Activated T-cell treated with anti-CD3 and anti-CD28 coated beads, Interleukin-2, amount 50 U/mL, for 24 hours (primary cell): Measurements from ENCODE around the gene PABPN1.
"Not testable (repeated sequence)": the region's sequence is repeated elsewhere in the genome, so short reads cannot be mapped to it uniquely, and the experiment has no call there.

Experiments used
- DNase-seq: peaks from one replicate; pipeline ENCODE4 v3.0.0-alpha.2; 2020
- H3K27ac Mint-ChIP-seq: 2 replicates; pipeline ENCODE4 v1.8.0; 2020; ENCODE audit warnings: mild to moderate bottlenecking, mixed read lengths
- H3K27me3 Mint-ChIP-seq: 2 replicates; pipeline ENCODE4 v1.8.0; 2020; ENCODE audit warnings: mixed read lengths
- H3K36me3 Mint-ChIP-seq: 2 replicates; pipeline ENCODE4 v1.8.0; 2020; ENCODE audit warnings: low read depth, mixed read lengths
- H3K4me1 Mint-ChIP-seq: 2 replicates; pipeline ENCODE4 v1.8.0; 2020; ENCODE audit warnings: low read depth, mixed read lengths
- H3K4me3 Mint-ChIP-seq: 2 replicates; pipeline ENCODE4 v1.8.0; 2020; ENCODE audit warnings: mild to moderate bottlenecking, moderate library complexity, mixed read lengths
- H3K9me3 Mint-ChIP-seq: 2 replicates; pipeline ENCODE4 v1.8.0; 2020; ENCODE audit warnings: mixed read lengths

PABPN1 gene

GRCh38 chr14:23320584-23321571, at the start of gene PABPN1:
Gene PABPN1 (plus strand): TSS chr14:23321457. CDS start chr14:23321470, 13 bp downstream.
- Mint-ChIP-seq H3K4me1 (peaks cover 32% of the 10 kb centered on the region), H3K36me3 (peaks cover 49% of the 10 kb centered on the region), H3K27me3 (no peaks in the 10 kb centered on the region), H3K4me3 (peak within 1 kb of the TSS; percentile 94), H3K27ac (peak within 1 kb of the TSS; percentile 98), H3K9me3 (no peaks in the 10 kb centered on the region)
- peak; percentile 95 for DNase-seq

- H3K9me3 Mint-ChIP-seq: no peaks in the 10 kb centered on the region
Measured at GRCh38 chr14:23275412-23275811, 45.8 kb upstream of the PABPN1 start.

GRCh38 chr14:23277189-23277588, 44.1 kb upstream of the PABPN1 start:
- Mint-ChIP-seq H3K36me3 (peaks cover 28% of the 10 kb centered on the region), H3K4me1 (no peaks in the 10 kb centered on the region), H3K27me3 (no peaks in the 10 kb centered on the region), H3K27ac (no peak overlapping the region), H3K9me3 (no peaks in the 10 kb centered on the region), H3K4me3 (no peak overlapping the region)
- no peak for DNase-seq

More at GRCh38 chr14:23275412-23275811, 45.8 kb upstream of the PABPN1 start:
- H3K36me3 Mint-ChIP-seq: peaks cover 22% of the 10 kb centered on the region
- H3K27me3 Mint-ChIP-seq: no peaks in the 10 kb centered on the region
- no peaks in the 10 kb centered on the region for H3K4me1 Mint-ChIP-seq
- DNase-seq: no peak
- H3K4me3 Mint-ChIP-seq: no peak overlapping the region
- peak overlapping the region; percentile 4 for H3K27ac Mint-ChIP-seq

- H3K27ac Mint-ChIP-seq, DNase-seq, H3K4me3 Mint-ChIP-seq, H3K9me3 Mint-ChIP-seq, H3K4me1 Mint-ChIP-seq, H3K27me3 Mint-ChIP-seq: not testable (repeated sequence)
- H3K36me3 Mint-ChIP-seq: peaks cover 31% of the 10 kb centered on the region
Measured at GRCh38 chr14:23277928-23278327, 43.3 kb upstream of the PABPN1 start.

- no peaks in the 10 kb centered on the region for H3K9me3 Mint-ChIP-seq
- no peak for DNase-seq
- H3K4me1 Mint-ChIP-seq: peaks cover 21% of the 10 kb centered on the region
- H3K36me3 Mint-ChIP-seq: peaks cover 49% of the 10 kb centered on the region
- no peaks in the 10 kb centered on the region for H3K27me3 Mint-ChIP-seq
- no peak overlapping the region for H3K27ac Mint-ChIP-seq
- H3K4me3 Mint-ChIP-seq: no peak overlapping the region
Measured at GRCh38 chr14:23281247-23281646, 40.0 kb upstream of the PABPN1 start.

GRCh38 chr14:23284654-23285529, 36.4 kb upstream of the PABPN1 start:
- no peaks in the 10 kb centered on the region for H3K27me3 Mint-ChIP-seq
- peak overlapping the region; percentile 95 for H3K27ac Mint-ChIP-seq
- peaks cover 30% of the 10 kb centered on the region for H3K4me1 Mint-ChIP-seq
- H3K9me3 Mint-ChIP-seq: no peaks in the 10 kb centered on the region
- peaks cover 35% of the 10 kb centered on the region for H3K36me3 Mint-ChIP-seq
- no peak for DNase-seq
- peak overlapping the region; percentile 92 for H3K4me3 Mint-ChIP-seq

- no peaks in the 10 kb centered on the region for H3K9me3 Mint-ChIP-seq
- no peak for DNase-seq
- H3K4me1 Mint-ChIP-seq: peaks cover 30% of the 10 kb centered on the region
- no peaks in the 10 kb centered on the region for H3K27me3 Mint-ChIP-seq
- H3K36me3 Mint-ChIP-seq: peaks cover 35% of the 10 kb centered on the region
- H3K4me3 Mint-ChIP-seq: peak overlapping the region; percentile 92
- H3K27ac Mint-ChIP-seq: peak overlapping the region; percentile 95
Measured at GRCh38 chr14:23285530-23286019, 35.7 kb upstream of the PABPN1 start.

- peak; percentile 99 for DNase-seq
- peaks cover 34% of the 10 kb centered on the region for H3K36me3 Mint-ChIP-seq
Measured at GRCh38 chr14:23286020-23286901, 35.0 kb upstream of the PABPN1 start, which contains the start of gene HOMEZ. Gene HOMEZ (minus strand): TSS chr14:23286132. CDS start chr14:23285952, 180 bp downstream.

GRCh38 chr14:23286902-23287479, 34.3 kb upstream of the PABPN1 start:
- H3K9me3 Mint-ChIP-seq: no peaks in the 10 kb centered on the region
- no peaks in the 10 kb centered on the region for H3K27me3 Mint-ChIP-seq
- DNase-seq: no peak
- peak overlapping the region; percentile 94 for H3K27ac Mint-ChIP-seq
- peak overlapping the region; percentile 92 for H3K4me3 Mint-ChIP-seq
- peaks cover 31% of the 10 kb centered on the region for H3K36me3 Mint-ChIP-seq
- H3K4me1 Mint-ChIP-seq: peaks cover 30% of the 10 kb centered on the region

More at GRCh38 chr14:23286020-23286901, 35.0 kb upstream of the PABPN1 start, which contains the start of gene HOMEZ:
- Mint-ChIP-seq H3K27ac (peak within 1 kb of the TSS; percentile 95), H3K27me3 (no peaks in the 10 kb centered on the region), H3K9me3 (no peaks in the 10 kb centered on the region), H3K4me3 (peak within 1 kb of the TSS; percentile 92), H3K4me1 (peaks cover 30% of the 10 kb centered on the region)

GRCh38 chr14:23294734-23295561, 26.3 kb upstream of the PABPN1 start:
- peak overlapping the region; percentile 47 for H3K27ac Mint-ChIP-seq

GRCh38 chr14:23296012-23296777, 25.1 kb upstream of the PABPN1 start:
- DNase-seq: no peak
- H3K27ac Mint-ChIP-seq: no peak overlapping the region
- peaks cover 32% of the 10 kb centered on the region for H3K4me1 Mint-ChIP-seq
- H3K4me3 Mint-ChIP-seq: no peak overlapping the region
- H3K36me3 Mint-ChIP-seq: peaks cover 51% of the 10 kb centered on the region
- H3K9me3 Mint-ChIP-seq: no peaks in the 10 kb centered on the region
- no peaks in the 10 kb centered on the region for H3K27me3 Mint-ChIP-seq

More at GRCh38 chr14:23294734-23295561, 26.3 kb upstream of the PABPN1 start:
- no peaks in the 10 kb centered on the region for H3K27me3 Mint-ChIP-seq
- H3K4me1 Mint-ChIP-seq: peaks cover 22% of the 10 kb centered on the region
- H3K9me3 Mint-ChIP-seq: no peaks in the 10 kb centered on the region
- DNase-seq: peak; percentile 67
- H3K4me3 Mint-ChIP-seq: no peak overlapping the region
- peaks cover 41% of the 10 kb centered on the region for H3K36me3 Mint-ChIP-seq

- H3K27ac Mint-ChIP-seq: peak overlapping the region; percentile 20
- DNase-seq: no peak
- H3K4me3 Mint-ChIP-seq: no peak overlapping the region
- no peaks in the 10 kb centered on the region for H3K27me3 Mint-ChIP-seq
- no peaks in the 10 kb centered on the region for H3K9me3 Mint-ChIP-seq
- H3K36me3 Mint-ChIP-seq: peaks cover 49% of the 10 kb centered on the region
- peaks cover 32% of the 10 kb centered on the region for H3K4me1 Mint-ChIP-seq
Measured at GRCh38 chr14:23297096-23297495, 24.2 kb upstream of the PABPN1 start.
